Airway epithelial cell (primary cell): ENCODE data around the gene CSHL1. TPM values are rescaled to one million over a fixed set of nuclear protein-coding genes. Genes with fewer than 3 reads are reported as not detected.

Experiments
- total RNA-seq: library from RNA; depleted of rRNA; stranded (reverse); fragments of >200 nt; gene quantifications from 2 replicates; pipeline ENCODE4 v1.2.3, GENCODE V29; 2015

Gene CSHL1
- total RNA-seq, result not detected in 2 replicates

DNA sequence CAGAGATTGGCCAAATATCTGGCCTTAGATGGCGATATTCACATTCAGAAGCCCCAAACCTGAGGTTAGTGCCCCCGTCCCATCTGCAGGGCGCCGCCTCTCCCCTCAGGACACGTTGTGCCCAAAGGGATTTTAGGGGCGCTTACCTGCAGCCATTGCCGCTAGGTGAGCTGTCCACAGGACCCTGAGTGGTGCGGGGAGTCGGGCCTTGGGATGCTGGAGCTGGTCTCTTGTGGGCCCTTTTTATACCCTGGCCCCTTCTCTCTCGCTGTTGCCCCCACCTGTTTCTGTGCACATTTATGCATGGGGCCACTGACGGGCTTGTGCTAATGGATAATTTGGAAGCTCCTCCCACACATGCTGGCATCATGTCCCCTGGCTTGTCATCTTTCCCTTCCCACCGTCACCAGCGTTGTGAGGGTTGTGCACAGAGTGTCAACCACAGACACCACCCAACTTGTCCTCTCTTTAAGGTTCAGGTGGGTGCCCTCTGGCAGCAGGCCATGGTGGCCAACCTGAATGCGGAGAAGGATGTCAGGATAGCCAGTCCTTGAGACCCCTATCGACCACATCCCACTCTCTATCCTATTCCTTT lies at the start of gene CSHL1:
Gene CSHL1 (minus strand): TSS at position 218 of the 595 bp plus-strand sequence. CDS start 62 bp downstream, at position 156.

DNA sequence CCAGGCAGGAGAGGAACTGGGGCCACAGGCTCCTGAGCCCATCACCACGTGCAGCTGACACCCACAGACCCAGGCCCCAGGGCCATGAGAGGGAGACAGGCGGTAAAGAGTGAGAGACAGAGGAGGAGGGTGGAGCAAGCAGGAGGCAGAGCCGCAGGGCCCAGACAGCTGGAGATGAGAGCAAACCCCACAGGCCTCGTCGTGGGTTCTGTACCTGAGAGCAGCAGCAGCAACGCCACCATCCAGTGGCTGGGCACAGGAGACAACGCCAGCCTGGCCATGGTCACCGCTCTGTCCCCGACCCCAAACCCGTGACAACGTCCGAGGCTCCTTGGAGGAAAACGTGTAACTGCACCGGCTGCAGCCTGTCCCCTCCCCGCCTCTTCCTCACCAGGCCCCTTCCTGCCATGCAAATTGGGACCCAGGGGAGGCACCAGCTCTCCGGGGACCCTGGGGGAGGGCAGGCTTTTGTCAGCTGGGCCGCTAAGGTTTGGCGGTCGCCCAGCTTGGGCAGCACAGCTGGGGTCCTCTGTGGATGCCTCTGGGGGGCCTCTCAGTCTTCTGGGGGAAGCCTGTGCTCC lies 21.0 kb upstream of the CSHL1 start, which contains the start of gene CD79B:
Gene CD79B (minus strand): TSS at position 351 of the 581 bp plus-strand sequence. CDS start 70 bp downstream, at position 281.

DNA sequence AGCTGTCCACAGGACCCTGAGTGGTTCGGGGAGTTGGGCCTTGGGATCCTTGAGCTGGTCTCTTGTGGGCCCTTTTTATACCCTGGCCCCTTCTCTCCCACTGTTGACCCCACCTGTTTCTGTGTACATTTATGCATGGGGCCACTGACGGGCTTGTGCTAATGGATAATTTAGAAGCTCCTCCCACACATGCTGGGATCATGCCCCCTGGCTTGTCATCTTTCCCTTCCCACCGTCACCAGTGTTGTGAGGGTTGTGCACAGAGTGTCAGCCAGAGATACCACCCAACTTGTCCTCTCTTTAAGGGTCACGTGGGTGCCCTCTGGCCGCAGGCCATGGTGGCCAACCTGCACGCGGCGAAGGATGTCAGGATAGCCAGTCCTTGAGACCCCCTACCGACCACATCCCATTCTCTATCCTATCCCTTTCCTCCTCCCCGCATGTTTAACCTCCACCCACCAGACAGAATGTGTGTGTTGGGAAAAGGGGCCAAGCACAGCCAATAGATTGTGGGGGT lies 7.8 kb upstream of the CSHL1 start, which contains the start of gene GH1:
Gene GH1 (minus strand): TSS at position 51 of the 517 bp plus-strand sequence. CDS start 63 bp downstream, outside the sequence.

DNA sequence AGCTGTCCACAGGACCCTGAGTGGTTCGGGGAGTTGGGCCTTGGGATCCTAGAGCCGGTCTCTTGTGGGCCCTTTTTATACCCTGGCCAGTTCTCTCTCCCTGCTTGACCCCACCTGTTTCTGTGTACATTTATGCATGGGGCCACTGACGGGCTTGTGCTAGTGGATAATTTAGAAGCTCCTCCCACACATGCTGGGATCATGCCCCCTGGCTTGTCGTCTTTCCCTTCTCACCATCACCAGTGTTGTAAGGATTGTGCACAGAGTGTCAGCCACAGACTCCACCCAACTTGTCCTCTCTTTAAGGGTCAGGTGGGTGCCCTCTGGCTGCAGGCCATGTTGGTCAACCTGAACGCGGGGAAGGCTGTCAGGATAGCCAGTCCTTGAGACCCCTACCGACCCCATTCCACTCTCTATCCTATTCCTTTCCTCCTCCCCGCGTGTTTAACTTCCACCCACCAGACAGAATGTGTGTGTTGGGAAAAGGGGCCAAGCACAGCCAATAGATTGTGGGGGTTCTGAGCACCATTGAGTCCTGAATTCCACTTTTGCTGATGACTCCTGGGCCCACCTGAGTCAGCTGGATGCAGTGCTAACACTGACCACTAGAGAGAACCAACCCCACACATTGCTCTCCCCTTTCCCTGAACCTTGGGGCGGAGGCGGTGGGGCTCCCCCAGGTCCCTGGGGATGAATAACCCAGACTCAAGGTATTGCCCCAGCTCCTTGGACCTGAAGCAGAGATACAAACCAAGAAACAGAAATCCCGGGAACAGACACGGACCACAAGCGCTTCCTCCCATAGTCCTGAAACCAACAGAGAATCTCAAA lies 14.3 kb downstream of the CSHL1 start, which contains the start of gene CSH1:
Gene CSH1 (minus strand): TSS at position 51 of the 831 bp plus-strand sequence. CDS start 63 bp downstream, outside the sequence.

DNA sequence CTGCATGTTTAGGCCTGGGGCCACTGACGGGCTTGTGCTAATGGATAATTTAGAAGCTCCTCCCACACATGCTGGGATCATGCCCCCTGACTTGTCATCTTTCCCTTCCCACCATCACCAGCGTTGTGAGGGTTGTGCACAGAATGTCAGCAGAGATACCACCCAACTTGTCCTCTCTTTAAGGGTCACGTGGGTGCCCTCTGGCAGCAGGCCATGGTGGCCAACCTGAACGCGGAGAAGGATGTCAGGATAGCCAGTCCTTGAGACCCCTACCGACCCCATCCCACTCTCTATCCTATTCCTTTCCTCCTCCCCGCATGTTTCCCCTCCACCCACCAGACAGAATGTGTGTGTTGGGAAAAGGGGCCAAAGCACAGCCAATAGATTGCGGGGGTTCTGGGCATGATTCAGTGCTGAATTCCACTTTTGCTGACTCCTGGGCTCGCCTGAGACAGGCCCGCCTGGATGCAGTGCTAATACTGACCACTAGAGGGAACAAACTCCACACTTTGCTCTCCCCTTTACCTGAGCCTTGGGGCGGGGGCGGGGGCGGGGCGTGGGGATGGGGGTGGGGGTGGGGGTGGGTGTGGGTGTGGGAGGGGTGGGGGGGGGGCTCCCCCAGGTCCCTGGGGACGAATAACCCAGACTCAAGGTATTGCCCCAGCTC lies 29.0 kb downstream of the CSHL1 start, which contains the start of gene GH2:
Gene GH2 (minus strand): TSS at position 10 of the 667 bp plus-strand sequence. CDS start 143 bp downstream, outside the sequence.

DNA sequence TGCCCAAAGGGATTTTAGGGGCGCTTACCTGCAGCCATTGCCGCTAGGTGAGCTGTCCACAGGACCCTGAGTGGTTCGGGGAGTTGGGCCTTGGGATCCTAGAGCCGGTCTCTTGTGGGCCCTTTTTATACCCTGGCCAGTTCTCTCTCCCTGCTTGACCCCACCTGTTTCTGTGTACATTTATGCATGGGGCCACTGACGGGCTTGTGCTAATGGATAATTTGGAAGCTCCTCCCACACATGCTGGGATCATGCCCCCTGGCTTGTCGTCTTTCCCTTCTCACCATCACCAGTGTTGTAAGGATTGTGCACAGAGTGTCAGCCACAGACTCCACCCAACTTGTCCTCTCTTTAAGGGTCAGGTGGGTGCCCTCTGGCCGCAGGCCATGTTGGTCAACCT lies 37.5 kb downstream of the CSHL1 start, which contains the start of gene CSH2:
Gene CSH2 (minus strand): TSS at position 101 of the 400 bp plus-strand sequence. CDS start 63 bp downstream, at position 38.

Other genes starting within 250 kb of the CSHL1 start
- 17.1 and 21.8 TPM in 2 replicates for gene LIMD2, start 211.1 kb downstream of the CSHL1 start, total RNA-seq
- 13.4 and 20.8 TPM in 2 replicates for gene STRADA, start 169.5 kb downstream of the CSHL1 start, total RNA-seq
- gene CCDC47, start 137.7 kb downstream of the CSHL1 start, total RNA-seq, result 26.6 and 44.4 TPM in 2 replicates
- 22.0 and 36.0 TPM in 2 replicates for gene DDX42, start 137.1 kb downstream of the CSHL1 start, total RNA-seq
- gene PSMC5, start 83.8 kb downstream of the CSHL1 start, total RNA-seq, result 79.1 and 80.3 TPM in 2 replicates
- 51.0 and 67.3 TPM in 2 replicates for gene FTSJ3, start 83.6 kb downstream of the CSHL1 start, total RNA-seq
- 185 and 226 TPM in 2 replicates for gene SMARCD2, start 68.6 kb downstream of the CSHL1 start, total RNA-seq
- gene CSH2, start 37.6 kb downstream of the CSHL1 start, total RNA-seq, result not detected in 2 replicates
- not detected in 2 replicates for gene GH2, start 29.3 kb downstream of the CSHL1 start, total RNA-seq
- not detected in 2 replicates for gene CSH1, start 14.7 kb downstream of the CSHL1 start, total RNA-seq
- not detected in 2 replicates for gene GH1, start 7.6 kb upstream of the CSHL1 start, total RNA-seq
- not detected in 2 replicates for gene CD79B, start 21.1 kb upstream of the CSHL1 start, total RNA-seq
- gene SCN4A, start 61.7 kb upstream of the CSHL1 start, total RNA-seq, result not detected in 2 replicates
- gene PRR29, start 87.1 kb upstream of the CSHL1 start, total RNA-seq, result 0.07 and 0.37 TPM in 2 replicates
- gene ICAM2, start 109.4 kb upstream of the CSHL1 start, total RNA-seq, result 0.21 TPM in 1 of 2 replicates, not detected in the other
- gene ERN1, start 218.9 kb upstream of the CSHL1 start, total RNA-seq, result 7.7 and 10.6 TPM in 2 replicates